Forelimb muscle (tissue), 1 donor: ENCODE data around the gene MRGPRF. TPM values are rescaled to one million over a fixed set of nuclear protein-coding genes. Genes with fewer than 3 reads are reported as not detected.
"Not testable (repeated sequence)": the region's sequence is repeated elsewhere in the genome, so short reads cannot be mapped to it uniquely, and the experiment has no call there.

ENCODE experiments used
- DNase-seq: peaks from one replicate; pipeline ENCODE4 v3.0.0-alpha.2; 2013; ENCODE audit warnings: low read depth
- polyA plus RNA-seq: library from polyadenylated mRNA; unstranded; fragments of 120-200 nt; gene quantifications from one replicate; pipeline ENCODE4 v1.2.1, GENCODE V29; 2013; ENCODE audit not compliant: insufficient read length

The MRGPRF gene
- polyA plus RNA-seq, 1 donor: 18.3 TPM

DNA sequence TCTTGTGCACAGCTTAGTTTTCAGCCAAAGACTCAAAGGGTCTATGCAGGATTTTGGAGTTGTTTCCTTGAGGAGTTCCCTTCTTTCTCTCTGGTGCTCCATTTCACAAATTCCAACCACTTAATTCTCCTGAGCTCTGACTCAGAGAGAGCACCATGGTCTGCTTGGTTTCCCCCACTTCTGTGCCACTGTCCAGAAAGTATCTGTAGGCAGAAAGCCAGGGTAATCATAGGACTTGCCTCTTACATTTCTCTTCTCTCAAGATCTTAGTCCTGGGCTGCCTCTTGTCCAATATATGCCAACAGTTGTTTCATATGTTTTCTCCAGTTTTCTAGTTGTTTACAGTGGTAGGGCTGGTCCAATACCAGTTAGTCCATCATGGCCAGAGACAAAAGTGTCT lies 25.8 kb downstream of the MRGPRF start:
- DNase-seq: no peak

DNA sequence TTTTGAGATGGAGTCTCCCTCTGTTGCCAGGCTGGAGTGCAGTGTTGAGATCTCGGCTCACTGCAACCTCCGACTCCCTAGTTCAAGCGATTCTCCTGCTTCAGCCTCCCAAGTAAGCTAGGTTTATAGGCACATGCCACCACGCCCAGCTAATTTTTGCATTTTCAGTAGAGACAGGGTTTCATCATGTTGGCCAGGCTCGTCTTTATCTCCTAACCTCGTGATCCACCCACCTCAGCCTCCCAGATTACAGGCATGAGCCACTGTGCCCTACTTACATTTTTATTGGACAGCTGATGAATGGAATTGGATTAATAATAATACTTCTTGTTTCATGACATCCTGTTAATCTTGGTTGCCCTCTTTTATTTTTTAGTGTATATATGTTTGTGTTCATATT lies 29.2 kb downstream of the MRGPRF start:
- DNase-seq: no peak

DNA sequence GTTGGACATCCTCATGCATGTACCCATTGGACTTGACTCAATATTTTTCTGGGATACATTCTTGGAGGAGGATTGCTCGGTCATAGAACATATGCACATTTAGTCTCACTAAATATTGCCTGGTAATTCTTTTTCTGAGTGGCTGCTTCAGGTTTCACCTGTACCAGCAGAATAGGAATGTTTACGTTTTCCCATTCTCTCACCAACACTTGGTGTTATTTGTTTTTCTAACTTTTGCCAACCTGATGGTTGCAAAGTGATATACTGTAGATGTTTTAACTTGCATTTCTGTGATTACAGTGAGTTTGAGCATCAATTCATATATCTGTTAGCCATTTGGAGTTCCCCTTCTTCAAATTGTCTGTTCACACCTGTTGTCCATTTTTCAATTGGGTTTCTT lies 30.9 kb downstream of the MRGPRF start:
- no peak for DNase-seq

DNA sequence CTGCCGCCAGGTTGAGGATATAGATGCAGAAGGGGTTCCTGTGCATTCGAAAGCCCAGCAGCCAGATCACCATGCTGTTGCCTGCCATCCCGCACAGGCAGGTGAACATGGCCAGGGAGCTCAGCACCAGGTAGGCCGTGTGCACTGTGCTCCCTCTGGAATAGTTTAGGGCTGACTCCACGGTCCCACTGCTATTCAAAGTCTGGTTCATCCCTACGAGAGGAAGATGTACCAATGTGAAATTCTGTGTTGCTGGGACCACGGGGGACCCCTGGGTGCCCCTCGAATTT lies 32.3 kb downstream of the MRGPRF start, which contains the start of gene MRGPRD:
Gene MRGPRD, minus strand, starts transcription at position 211 of the 290 bp plus-strand sequence. Its CDS starts 0 bp downstream, at position 211.
- DNase-seq: no peak

DNA sequence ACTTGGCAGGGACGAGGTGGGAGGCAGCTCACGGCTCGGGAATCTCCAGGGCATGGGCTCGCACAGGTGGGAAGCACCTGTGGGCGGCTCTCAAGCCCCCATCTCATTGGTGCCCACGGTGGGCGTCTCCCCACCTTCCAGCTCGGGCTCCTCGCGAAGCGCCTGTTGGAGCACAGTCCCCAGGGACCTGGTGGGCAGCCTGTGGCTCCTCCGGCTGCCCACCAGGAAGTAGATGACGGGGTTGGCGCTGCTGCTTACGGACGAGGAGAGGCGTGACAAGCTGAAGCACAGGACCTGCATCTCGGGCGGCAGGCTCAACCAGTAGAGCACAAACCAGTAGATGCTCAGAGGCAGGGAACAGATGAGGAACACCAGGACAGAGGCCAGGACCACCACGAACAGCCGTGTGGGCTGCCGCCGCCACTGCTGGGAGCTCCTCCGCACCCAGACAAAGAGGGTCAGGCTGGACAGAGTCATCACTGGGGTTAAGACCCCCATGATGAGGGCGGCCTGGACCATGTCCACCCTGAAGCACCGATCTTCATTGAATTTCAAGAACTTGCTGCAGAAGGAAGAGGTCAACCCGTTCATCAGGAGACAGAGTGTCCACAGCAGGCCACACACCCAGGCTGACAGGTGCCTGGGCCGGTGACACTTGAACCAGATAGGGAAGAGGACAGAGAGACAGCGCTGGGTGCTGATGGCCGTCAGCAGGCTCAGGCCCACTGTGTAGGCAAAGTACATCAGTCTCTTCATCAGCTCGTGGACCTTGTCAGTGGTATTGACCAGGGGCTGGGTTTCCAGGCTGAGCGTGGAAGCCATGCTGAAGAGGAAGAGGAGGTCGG lies 32.9 kb downstream of the MRGPRF start:
- DNase-seq: no peak

DNA sequence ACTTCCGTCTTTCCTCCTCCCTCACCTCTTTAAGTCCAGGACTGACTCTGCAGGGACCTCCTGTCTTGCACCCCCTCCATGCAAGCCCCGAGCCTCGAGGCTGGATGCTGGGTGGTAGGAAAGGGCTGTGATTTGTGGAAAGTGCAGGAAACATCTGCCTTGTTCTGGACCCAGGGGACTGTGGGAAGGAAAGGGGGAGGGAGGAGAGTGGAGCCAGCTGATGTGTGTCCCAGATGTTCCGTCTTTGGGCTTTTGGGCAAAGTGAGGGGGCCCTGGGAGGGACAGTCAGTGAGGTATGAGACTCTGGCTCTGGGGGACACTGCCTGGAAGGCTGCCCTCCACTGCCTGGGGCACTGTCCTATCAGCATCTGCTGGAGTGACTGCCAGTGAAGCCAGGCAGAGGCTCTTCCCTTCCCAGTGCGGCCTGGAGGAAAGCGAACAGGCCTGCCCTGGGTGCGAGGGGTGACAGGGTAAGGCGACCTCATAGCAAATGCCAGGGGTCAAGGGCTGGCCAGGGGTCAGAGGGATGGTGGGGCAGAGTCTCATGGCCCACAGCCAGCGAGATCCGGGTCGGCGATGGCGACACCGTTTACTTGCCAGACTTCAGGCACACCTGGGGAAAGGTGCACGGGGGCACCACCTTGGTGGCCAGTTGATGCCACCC lies 34.0 kb downstream of the MRGPRF start:
- no peak for DNase-seq

DNA sequence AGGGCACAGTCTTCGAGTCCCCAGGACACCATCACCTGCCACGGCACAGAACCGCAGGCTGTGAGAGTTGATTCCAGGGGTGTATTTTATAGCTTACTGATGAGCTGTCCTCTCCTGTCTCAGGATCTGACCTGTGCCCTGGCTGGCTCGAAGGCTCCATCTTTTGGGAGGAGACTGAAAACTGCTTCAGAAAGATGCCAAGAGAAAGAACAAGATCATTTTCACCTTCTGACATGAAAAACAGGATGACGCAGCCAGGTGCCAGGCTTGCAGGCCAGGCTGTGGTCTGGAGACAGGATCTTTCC lies 34.5 kb downstream of the MRGPRF start:
- DNase-seq: no peak

DNA sequence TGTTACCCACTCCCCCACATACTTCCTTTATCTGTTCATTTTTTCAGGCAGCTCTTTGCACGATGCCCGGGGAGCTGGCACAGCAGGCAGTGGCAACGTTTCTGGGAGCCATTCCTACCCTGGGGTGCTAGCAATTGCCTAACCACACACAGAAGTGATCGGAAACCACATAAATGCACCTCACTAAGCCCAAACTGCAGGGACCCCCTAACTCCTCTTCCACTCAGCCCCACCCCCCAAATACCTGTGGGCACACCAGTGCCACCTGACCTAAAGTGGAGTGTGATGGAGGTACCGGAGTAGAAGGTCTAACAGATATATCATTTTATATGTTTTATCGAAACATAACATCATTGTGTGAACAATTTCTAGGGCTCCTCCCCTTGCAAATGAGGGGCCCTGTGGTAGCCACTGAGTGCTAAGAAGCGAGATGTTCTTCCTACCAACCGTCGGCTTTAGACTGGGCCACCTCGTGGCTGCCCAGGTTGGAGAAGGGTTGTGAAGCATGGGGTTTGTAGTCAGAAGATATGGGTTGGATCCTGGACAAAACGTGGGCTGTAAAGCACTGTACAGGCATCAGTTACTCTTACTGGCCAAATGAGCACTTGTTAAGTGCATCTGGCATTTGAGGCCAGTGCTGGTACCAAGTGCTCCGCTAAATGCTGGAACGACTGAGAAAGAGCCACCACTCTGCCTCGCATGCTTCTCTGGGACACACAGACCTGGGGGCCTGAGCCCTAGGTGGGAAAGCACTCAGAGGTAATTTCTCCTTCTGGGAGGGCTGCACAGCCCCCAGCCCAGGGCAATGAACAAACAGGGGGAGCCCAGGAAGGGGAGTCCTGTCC lies 35.0 kb downstream of the MRGPRF start:
- DNase-seq: no peak

DNA sequence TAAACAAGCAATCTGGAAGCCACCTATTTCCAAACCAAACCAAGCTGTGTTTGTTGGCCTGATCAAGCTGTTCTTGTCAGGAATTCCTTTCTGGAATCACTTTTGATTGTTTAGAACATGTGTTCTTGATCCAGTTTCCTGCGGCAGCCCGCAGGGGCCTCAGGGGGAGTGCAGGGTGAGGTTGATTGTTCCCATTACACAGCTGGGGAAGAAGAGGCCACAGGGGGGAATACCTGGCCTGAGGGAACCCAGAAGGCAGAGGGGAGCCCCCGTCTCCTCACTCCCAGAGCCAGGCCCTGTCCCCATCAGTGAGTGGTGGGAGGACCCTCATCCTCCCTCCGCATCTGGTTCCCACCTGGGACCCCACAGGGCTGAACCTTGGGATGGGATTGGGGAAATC lies 36.5 kb downstream of the MRGPRF start:
- DNase-seq: no peak

DNA sequence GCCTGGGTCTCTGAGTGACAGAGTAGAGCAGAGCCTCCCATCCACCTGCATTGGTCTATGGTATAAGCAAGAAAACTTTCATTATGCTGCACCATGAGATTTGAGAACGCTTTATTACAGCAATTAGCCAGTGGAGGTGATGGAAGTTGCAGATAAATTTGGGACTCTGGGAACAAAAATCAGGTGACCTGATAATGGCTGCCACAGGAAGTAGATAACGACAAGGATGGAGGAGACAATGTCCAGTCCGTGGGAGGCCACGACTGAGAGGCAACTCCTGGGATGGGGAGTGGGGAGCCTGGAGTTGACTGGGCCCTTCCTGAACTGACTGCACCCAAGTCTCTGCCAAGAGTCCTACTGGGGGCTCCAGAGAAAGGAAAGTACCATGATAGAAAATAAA lies 37.0 kb downstream of the MRGPRF start:
- DNase-seq: no peak

DNA sequence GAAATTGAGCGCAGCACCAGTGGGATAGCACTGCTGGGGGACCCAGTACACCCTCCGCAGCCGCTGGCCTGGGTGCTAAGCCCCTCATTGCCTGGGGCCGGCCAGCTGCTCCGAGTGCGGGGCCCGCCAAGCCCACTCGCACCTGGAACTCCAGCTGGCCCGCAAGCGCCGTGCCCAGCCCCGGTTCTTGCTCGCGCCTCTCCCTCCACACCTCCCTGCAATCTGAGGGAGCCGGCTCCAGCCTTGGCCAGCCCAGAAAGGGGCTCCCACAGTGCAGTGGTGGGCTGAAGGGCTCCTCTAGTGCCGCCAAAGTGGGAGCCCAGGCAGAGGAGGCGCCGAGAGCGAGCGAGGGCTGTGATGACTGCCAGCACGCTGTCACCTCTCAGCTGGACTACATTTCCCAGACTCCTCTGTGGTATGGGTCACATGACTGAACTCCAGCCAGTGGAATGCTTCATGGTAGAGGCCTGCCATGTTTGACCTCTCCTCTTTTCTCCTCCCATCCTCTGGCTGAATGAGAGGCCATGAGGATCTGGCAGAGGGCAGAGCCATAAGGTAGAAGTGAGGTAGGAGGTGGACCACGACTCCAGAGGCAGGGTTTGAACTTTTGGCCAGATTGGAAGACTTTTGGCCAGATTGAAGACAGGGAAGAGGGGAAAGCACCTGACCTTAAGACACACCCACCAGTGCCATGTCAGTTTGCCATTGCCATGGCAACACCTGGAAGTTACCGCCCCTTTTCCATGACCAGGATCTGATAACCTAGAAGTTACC lies 38.4 kb downstream of the MRGPRF start:
- no peak for DNase-seq

DNA sequence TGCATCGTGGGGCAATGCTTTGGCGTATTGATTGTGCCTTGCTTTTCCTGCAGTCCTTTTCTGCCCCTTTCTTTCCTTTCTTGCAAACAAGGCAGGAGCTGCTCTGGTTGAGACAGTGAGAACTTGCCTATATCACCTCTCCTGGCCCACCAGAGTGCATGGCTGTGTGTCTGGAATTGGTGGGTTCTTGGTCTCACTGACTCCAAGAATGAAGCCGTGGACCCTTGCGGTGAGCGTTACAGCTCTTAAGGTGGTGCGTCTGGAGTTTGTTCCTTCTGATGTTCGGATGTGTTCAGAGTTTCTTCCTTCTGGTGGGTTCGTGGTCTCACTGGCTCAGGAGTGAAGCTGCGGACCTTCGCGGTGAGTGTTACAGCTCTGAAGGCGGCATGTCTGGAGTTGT lies 39.3 kb downstream of the MRGPRF start:
- DNase-seq: not testable (repeated sequence)

DNA sequence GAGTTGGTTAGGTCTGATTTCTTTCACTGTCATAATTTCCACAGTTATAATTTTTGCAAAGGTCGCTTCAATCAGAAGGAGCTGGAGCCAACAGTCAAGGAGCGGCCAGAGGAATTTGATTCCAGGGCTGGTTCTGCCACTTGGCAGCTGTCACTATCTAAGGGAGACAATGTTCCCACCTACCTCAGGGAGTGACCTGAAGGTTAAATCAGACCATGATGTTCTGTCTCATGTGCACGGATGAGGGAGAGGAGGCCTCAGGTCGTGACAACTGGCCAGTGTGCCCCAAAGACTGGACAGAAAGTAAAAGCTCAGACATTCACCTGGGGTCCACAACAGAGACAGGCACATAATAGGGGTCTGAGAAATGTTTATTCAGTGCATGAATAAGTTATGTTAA lies 39.8 kb downstream of the MRGPRF start:
- DNase-seq: no peak

DNA sequence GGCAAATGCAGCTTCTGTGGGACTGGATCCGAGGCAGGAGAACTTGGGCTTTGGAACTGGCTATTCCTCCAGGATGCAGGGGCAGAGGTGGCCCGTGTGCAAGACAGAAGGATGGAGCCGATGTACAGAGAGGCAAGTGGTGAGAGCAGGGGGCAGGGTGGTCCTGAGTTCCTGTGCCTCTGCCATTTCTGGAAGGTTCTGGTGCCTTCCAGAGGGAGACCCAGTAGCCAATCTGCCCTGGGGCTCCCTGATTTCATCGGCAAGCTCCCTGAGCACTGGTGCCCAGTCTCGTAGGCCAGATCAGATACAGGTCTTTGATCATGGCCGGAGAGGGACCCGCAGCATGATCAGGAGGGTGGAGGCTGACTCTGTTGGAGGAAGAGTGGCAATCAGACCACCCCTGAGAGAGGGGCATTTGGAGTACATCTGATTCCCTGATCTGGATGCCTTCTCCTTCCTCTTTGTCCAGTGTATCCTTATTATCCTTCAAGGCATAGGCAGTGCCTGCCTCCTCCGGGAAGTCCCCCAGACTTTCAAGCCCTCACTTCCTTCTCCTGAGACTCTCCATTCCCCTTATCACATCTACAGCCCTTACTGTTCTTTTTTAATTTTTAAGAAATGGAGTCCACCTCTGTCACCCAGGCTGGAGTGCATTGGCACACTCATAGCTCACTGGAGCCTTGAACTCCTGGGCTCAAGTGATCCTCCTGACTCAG lies 42.0 kb downstream of the MRGPRF start:
- DNase-seq: no peak

DNA sequence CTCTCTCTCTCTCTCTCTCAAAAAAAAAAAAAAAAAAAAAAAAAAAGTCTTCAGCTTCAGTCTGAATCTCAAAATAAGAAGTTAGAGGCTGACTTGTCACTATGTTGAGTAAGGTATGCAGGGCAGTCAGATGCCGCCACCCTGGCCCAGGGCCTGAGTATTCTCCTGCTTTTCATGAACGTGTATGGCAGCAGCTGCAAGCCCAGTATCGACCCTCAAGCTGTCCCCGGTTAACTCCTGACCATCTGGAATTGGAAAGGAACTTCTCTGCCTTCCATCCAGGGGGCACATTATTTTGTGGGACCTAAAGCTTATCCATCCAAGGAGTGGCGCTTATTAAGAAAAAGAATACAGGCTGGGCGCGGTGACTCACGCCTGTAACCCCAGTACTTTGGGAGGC lies 43.7 kb downstream of the MRGPRF start:
- no peak for DNase-seq

DNA sequence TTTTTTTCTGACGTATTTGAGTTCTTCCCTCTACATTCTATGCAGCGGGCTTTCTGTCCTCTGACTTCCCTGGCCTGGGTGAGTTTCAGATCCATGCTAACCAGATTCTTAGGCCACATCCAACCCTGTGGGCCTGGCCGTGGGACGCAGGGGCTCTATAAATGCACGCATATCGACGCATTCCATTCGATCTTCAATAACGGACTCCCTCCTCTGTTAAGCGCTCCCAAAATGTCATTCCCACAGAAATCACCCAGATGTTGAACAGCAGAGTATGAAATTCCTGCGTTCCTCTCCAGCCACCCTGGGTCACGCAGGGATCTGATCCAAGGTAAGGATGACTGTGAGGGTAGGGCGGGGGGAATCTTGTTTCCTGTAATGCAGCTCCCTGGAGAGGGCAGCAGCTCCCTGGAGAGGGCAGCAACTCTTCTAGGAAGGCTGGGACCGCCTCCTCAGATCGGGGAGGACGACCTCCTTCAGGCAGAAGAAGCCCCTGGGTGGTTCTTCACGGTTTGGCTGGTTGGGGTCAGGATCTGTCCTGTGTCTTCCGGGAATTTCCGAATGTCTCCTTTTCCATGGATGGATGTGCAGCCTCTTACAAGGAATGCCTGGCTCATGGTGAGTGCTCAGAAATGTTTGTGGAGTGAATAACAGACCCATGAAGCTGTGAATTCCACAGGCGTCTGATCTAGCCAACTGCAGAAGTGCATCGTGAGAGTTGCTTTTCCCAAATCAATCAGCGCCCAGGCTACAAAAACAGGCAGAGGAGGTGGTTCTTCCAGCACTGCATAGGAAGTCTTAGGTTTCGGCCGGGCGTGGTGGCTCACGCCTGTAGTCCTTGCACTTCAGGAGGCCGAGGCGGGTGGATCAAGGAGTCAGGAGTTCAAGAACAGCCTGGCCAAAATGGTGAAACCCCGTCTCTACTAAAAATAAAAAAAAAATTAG lies 44.5 kb downstream of the MRGPRF start:
- no peak for DNase-seq

DNA sequence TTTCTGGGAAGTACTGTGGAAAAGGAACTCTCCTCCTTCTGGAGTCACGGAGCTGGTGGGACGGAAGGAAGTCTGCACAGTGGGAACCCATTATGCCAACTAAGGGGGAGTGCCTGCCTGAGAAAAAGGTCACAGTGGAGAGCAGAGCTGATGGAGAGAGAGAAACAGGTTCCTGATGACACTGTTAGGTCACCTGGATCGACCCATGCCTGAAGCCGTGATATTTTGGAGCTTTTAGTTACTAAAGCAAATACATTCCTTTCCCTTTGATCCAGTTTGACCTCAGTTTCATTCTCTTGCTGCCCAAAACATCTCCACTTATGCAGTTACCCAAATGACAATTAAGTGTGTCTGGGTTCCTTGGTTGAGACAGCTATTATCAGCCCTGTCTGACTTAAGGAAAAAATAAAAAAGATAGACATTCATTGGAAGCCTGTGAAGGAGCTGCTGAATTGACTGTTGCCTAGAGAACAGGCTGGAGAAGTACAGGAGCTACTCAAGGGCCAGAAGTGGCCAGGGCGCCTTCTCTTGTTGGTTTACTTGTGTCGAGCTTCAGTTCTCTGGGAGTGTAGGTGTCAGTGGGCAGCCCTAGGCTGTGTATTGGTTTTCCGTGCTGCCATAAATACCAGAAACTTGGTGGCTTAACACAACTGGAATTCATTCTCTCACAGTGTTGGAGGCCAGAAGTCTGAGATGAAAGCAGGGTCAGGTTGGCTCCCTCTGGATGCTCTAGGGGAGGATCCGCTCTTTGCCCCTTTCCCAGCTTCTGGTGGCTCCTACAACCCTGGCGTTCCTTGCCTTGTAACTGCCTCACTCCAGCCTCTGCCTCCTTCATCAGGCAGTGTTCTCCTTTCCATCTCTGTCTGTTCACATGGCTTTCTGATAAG lies 45.9 kb downstream of the MRGPRF start:
- no peak for DNase-seq

DNA sequence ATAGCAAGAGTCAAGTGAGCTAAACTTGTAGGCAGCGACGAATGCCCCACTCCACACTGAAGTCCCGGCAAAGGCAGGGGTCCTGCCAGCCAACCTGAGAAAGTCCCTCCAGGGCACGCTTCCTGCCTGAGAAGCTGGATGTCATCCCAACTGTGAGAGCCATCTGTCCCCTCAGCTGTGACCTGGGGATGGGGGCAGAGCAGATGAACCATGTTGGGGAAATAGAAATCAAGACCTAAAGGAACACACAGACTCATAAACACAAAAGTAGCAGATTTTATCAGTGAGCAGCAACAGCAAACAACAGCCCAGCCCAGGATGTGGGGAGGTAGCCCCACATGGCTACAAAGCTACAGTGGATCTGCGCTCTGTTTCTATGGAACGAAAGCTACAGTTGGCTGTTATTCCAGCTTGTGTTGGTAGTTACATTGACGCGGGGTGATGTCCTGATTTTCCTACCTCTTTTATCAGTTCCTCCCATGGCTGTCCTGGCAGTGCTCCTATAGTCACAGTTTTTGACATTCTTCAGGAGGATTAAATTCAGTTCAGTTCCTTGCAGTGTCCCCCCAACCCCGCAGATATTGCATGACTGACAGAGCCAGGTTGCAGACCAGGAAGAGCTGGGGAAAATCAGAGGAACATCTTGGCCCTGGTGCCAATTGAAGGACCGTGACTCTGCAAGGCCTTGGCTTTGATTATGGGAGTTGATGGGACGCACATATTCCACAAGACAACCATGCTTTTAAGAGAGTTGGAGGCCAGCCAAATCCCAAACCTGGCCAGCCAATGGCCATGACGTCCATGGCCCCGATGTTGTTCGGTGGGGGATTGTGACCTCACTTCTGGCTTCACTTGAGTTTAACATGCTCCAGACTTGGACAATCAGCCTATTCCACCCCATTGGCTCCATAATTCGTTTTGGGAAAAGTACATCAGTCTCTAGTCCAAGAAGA lies 46.9 kb downstream of the MRGPRF start:
- DNase-seq: peak; percentile 78
